ENCODE results near the gene SH3BP5L.
"Not testable (repeated sequence)": the region's sequence is repeated elsewhere in the genome, so short reads cannot be mapped to it uniquely, and the experiment has no call there.

Gene SH3BP5L

DNA sequence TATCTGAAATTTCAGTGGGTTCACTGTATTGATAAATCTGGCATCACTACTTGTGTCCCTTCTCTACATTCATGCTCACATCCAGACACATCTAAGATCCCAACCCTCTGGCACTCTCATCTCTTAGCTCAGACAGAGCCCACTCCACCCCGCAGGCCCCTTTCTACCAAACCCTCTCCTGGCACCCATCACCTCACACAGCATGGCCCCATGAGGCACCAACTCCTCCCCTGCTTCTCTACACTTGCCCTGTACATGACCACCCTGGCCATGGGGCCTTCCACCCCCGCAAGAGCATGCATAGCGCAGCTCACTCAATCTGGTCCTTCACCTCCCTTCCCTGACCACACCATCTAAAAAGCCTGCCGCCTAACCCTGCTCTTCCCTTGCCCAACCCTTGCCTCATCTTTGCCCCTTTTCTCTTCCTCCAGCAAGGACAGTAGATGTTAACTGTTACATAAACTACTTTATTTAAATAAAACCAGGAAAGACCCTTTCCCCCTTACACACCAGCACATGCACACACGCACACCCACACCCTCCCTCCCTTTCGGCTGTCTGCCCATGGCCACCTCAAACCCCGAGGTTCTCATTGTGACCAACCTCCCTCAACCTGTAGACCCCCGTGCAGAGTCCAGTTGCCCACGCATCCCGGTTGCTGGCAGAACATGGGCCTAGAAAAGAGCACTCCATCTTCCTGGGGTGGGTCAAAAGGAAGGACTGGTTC is 15.6 kb downstream of the SH3BP5L start:
- H3K4me3 Mint-ChIP-seq: no peak overlapping the region
- peak overlapping the region in 1 of 2 donors; percentile 44 for H3K27ac Mint-ChIP-seq
- DNase-seq (no peak), ATAC-seq (peak; percentile 26)
- no peaks in the 10 kb centered on the region for H3K9me3 Mint-ChIP-seq
- H3K27me3 Mint-ChIP-seq: no peaks in the 10 kb centered on the region
- peaks cover 3% of the 10 kb centered on the region for H3K4me1 Mint-ChIP-seq

DNA sequence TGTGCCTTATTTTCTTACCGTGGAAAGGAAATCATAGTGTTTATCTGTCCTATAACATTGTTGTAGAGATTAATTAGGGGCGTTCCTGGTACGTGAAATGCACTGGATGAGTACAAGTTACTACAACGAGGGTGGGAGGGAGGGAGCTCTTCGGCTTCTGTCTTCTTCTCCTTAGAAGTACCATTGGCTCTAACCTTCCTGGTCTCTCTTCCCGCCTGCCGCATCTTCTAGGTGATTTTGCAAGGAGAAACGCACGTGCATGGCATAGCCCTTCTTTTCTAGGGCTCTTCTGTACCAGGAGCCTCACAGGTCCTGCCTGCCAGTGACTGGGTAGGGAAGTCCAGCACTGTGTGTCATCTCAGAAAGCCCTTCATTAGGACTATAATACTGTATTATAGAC is 16.8 kb downstream of the SH3BP5L start:
- DNase-seq (no peak), ATAC-seq (no peak)
- Mint-ChIP-seq H3K4me3 (no peak overlapping the region), H3K4me1 (peaks cover 13% of the 10 kb centered on the region), H3K27me3 (no peaks in the 10 kb centered on the region), H3K9me3 (no peaks in the 10 kb centered on the region), H3K27ac (no peak overlapping the region)

DNA sequence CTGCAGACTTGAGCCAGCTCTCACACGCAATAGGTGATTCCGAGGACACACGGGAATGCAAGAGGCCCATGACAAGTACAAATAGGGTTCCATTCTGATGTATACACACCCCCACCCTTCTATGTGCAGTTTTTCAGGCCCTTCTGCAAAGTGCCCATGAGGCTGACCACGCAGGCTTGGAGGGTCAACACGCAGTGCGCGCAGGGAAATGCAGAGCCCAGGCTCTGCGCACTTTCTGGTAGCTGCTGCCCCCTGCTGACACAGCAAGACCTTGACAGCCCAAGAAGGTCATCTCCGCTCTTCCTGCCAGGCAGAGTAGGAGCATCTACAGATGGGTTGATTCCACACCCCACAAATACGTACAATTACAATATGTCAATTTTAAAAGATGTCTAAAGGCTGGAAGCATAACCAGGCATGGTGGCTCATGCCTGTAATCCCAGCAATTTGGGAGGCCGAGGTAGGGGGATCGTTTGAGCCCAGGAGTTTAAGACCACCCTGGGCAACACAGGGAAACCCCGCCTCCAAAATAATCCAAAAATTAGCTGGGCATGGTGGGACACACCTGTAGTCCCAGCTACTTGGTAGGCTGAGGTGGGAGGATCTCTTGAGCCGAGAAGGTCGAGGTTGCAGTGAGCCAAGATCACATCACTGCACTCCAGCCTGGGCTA is 18.5 kb downstream of the SH3BP5L start:
- peak; percentile 44 to 52 for DNase-seq
- no peaks in the 10 kb centered on the region for H3K9me3 Mint-ChIP-seq
- no peak overlapping the region for H3K27ac Mint-ChIP-seq
- peak; percentile 81 for ATAC-seq
- H3K4me1 Mint-ChIP-seq: peaks cover 13% of the 10 kb centered on the region
- H3K27me3 Mint-ChIP-seq: no peaks in the 10 kb centered on the region
- no peak overlapping the region for H3K4me3 Mint-ChIP-seq

DNA sequence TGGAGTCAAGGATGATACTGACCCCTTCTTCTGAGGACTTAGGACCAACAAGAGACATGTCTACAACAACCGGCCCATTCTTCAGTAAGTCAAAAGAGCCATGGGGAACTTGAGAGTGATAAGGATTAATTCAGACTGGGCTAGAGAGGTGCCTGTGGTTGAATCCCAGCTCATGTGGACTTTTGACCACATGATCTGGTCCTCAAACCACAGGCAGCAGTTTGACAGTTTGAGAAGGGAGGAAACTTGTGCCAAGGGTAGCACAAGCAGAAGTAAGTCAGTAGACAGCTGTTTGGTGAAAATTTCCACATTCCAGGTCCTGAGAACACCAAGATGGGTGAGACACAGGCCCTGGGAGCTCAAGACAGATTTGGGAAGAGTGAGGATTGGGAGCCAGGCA is 19.8 kb downstream of the SH3BP5L start:
- DNase-seq (no peak), ATAC-seq (no peak)
- Mint-ChIP-seq H3K4me3 (no peak overlapping the region), H3K4me1 (peaks cover 13% of the 10 kb centered on the region), H3K9me3 (no peaks in the 10 kb centered on the region), H3K27me3 (no peaks in the 10 kb centered on the region), H3K27ac (no peak overlapping the region)

DNA sequence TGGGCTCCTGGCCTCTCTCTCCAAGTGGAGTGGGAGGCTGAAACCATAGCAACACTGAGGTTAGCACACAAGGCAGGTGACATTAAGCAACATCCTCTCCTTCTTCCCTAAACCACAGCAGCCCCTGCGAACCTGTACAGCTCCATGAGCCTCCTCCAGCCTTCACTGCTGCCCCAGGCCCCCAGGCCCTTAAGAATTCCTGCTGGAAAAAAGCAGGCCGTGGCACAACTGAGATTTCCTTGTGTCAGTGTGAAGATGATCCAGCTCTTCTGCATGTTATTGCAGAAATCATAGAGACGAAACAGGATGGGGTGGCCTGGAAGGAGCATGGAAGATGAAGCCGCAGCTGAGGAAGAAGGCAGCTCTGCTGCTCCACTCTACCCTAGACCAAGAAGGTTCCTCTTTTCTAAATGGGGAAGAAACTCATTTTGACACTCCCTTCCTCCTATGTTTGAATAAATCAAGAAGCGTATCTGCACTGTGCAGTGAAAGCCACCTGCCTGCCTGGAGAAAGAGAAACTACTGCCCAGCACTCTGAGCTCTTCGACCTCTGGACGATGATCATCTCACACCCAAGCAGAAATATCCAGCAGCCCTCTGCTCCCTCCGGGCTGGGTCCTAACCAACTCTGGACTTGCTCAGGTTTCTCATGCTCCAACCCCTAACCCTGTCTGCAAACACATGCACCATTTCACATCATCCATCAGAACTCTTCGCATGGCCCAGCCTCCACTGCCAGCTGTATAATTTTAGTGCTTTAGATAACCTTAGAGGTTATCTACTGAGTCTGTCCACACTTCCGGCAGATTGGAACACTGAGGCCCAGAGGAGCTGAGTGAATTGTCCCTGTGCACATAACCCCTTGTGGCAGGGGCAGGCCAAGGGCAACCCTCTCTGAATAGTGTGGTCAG is 20.7 kb downstream of the SH3BP5L start:
- ATAC-seq (peak; percentile 17), DNase-seq (no peak)
- no peaks in the 10 kb centered on the region for H3K9me3 Mint-ChIP-seq
- H3K27me3 Mint-ChIP-seq: no peaks in the 10 kb centered on the region
- peak overlapping the region in 1 of 2 donors; percentile 16 for H3K27ac Mint-ChIP-seq
- peaks cover 13% of the 10 kb centered on the region for H3K4me1 Mint-ChIP-seq
- no peak overlapping the region for H3K4me3 Mint-ChIP-seq

DNA sequence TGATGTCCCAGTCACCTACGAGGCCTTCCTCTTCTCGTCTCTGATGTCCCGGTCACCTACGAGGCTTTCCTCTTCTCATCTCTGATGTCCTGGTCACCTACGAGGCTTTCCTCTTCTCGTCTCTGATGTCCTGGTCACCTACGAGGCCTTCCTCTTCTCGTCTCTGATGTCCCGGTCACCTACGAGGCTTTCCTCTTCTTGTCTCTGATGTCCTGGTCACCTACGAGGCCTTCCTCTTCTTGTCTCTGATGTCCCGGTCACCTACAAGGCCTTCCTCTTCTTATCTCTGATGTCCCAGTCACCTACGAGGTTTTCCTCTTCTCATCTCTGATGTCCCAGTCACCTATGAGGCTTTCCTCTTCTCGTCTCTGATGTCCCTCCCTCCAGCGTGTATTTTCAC is 22.2 kb downstream of the SH3BP5L start:
- H3K27me3 Mint-ChIP-seq, DNase-seq, H3K4me3 Mint-ChIP-seq, H3K9me3 Mint-ChIP-seq, ATAC-seq: not testable (repeated sequence)
- peaks cover 13% of the 10 kb centered on the region for H3K4me1 Mint-ChIP-seq
- peak overlapping the region in 1 of 2 donors; percentile 72 for H3K27ac Mint-ChIP-seq

DNA sequence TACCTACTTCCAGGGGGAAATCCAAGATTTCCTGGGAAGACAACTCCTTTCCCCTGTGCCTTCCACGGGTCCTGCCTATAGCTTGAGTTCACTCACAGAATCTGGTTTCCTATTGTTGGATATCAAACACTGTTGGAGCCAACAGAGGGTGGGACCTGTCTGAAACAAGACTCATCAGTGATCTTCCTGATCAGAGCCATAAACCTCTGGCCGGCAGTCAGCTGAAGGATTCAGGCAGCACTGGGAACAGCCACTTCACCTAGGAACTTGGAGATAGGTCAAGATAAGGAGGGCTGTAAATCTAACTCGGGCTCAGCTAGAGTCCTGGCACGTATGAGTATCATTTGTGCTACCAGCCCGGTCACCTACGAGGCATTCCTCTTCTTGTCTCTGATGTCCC is 23.3 kb downstream of the SH3BP5L start:
- ATAC-seq (no peak), DNase-seq (no peak)
- peaks cover 13% of the 10 kb centered on the region for H3K4me1 Mint-ChIP-seq
- H3K27ac Mint-ChIP-seq: no peak overlapping the region
- no peaks in the 10 kb centered on the region for H3K9me3 Mint-ChIP-seq
- H3K4me3 Mint-ChIP-seq: no peak overlapping the region
- H3K27me3 Mint-ChIP-seq: peaks cover 13% of the 10 kb centered on the region

DNA sequence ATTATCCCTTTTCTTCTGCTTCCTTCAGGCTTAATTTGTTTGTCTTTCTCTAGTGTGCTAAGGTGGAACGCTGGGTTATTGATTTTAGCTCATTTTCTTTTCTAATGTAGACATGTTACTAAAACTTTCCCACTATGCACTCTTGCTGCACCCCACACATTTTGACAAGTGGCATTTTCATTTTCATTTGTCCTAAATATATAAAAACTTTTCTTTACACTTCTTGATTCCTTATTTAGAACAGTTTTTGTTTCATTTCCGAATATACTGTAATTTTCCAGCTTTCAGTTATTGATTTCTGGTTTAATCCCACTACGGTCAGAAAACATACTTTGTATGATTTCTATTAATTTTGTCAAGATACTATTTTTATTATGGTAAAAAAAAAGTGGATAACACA is 25.3 kb downstream of the SH3BP5L start:
- peaks cover 13% of the 10 kb centered on the region for H3K4me1 Mint-ChIP-seq
- H3K4me3 Mint-ChIP-seq: no peak overlapping the region
- H3K9me3 Mint-ChIP-seq: peaks cover 0 to 9% of the 10 kb centered on the region in 2 donors
- ATAC-seq (no peak), DNase-seq (no peak)
- no peak overlapping the region for H3K27ac Mint-ChIP-seq
- peaks cover 22% of the 10 kb centered on the region for H3K27me3 Mint-ChIP-seq

DNA sequence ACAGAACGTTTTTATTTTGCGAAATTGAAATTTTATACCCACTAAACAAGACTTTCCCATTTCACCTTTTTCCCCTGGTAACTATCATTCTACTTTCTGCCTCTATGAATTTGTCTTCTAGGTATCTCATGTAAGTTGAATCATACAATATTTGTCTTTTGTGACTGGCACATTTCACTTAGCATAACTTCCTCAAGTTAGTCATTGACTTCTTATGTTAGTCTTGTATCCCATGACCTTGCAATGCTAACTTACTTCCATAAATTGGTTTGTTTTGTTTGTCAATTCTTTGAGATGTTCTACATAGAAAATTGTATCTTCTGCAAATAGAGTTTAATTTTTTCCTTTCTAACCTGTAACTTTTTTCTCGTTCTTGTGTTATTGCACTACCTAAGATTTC is 26.9 kb downstream of the SH3BP5L start:
- no peak overlapping the region for H3K27ac Mint-ChIP-seq
- H3K4me1 Mint-ChIP-seq: no peaks in the 10 kb centered on the region
- DNase-seq (no peak), ATAC-seq (no peak)
- peaks cover 8 to 17% of the 10 kb centered on the region in 2 donors for H3K9me3 Mint-ChIP-seq
- H3K27me3 Mint-ChIP-seq: peaks cover 22% of the 10 kb centered on the region
- no peak overlapping the region for H3K4me3 Mint-ChIP-seq

DNA sequence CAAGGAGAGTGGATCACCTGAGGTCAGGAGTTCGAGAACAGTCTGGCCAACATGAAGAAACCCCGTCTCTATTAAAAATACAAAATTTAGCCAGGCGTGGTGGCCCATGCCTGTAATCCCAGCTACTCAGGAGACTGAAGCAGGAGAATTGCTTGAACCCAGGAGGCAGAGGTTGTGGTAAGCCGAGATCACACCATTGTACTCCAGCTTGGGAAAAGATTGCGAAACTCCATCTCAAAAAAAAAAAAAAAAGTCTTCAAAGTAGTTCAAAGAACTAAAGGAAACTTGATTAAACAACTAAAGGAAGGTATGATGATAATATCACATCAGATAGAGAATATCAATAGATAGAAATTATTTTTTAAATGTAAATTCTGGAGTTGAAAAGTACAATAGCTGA is 31.1 kb downstream of the SH3BP5L start:
- Mint-ChIP-seq H3K9me3 (peaks cover 9 to 19% of the 10 kb centered on the region in 2 donors), H3K27me3 (peaks cover 22% of the 10 kb centered on the region)
- H3K4me3 Mint-ChIP-seq, DNase-seq, ATAC-seq, H3K4me1 Mint-ChIP-seq, H3K27ac Mint-ChIP-seq: not testable (repeated sequence)

DNA sequence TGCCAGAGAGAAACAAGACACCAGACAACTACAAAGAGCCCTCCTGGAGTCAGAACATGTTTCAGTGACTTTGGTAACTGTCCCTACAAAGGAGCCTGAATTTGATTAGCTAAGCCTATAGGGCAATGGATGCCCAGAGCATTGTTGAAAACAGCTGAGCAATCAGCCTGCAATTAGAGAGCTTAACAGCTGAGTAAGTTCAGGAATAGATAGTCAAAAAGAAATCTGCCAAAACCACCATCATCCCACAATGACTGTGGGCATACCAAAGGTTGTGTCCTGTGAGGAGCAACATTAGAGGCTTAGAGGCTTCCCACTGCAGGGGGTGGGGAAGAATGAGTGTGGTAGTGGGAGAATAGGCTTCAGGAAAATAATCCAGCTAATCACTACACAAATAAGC is 32.1 kb downstream of the SH3BP5L start:
- no peak overlapping the region for H3K27ac Mint-ChIP-seq
- no peaks in the 10 kb centered on the region for H3K4me1 Mint-ChIP-seq
- no peak overlapping the region for H3K4me3 Mint-ChIP-seq
- H3K27me3 Mint-ChIP-seq: peaks cover 20% of the 10 kb centered on the region
- DNase-seq: peak in 1 of 2 donors; percentile 28
- peaks cover 9 to 19% of the 10 kb centered on the region in 2 donors for H3K9me3 Mint-ChIP-seq
- ATAC-seq: peak; percentile 95

DNA sequence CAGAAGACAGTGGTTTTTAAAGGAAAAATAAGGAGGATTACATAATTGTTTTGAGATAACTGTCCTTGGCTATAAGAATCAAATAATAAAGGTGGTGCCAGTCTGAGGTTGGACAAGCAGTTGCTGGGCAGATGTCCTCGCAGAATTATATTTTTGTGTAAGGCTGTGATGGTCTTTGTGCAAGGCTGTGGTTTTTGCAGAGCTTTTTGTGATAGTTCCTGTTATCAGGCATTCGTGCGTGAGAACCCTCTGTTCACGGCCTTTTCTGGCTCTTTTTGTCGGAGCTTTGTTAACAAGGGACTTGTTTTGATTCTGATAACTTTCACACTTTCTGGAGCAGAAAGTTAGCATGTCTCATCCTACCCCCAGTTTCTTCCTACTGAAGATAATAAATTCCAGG is 33.4 kb downstream of the SH3BP5L start:
- DNase-seq (no peak), ATAC-seq (no peak)
- H3K27ac Mint-ChIP-seq: no peak overlapping the region
- no peak overlapping the region for H3K4me3 Mint-ChIP-seq
- peaks cover 7% of the 10 kb centered on the region for H3K27me3 Mint-ChIP-seq
- H3K9me3 Mint-ChIP-seq: peaks cover 9 to 19% of the 10 kb centered on the region in 2 donors
- no peaks in the 10 kb centered on the region for H3K4me1 Mint-ChIP-seq

DNA sequence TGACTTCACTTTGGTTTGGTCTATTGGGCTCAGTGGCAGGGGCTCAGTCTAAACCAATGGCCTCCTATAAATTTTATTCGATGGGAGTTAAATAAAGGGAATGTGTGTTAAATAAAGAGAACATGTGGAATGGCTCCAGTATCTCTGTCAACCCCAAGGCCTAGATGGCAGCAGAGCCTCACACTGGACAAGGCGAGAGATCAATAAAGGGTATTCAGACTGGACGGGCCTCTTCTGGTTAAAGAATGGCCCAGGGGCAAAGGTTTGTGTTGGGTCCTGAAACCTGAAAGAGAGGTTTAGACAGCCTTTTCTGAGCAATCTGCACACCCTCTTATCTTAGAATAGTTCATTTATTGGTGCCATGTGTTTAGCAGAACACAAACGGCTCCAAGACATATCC is 34.7 kb downstream of the SH3BP5L start:
- H3K4me3 Mint-ChIP-seq: no peak overlapping the region
- peaks cover 9 to 15% of the 10 kb centered on the region in 2 donors for H3K9me3 Mint-ChIP-seq
- H3K27ac Mint-ChIP-seq: no peak overlapping the region
- no peak for DNase-seq
- H3K4me1 Mint-ChIP-seq: no peaks in the 10 kb centered on the region
- no peaks in the 10 kb centered on the region for H3K27me3 Mint-ChIP-seq
- ATAC-seq: no peak

DNA sequence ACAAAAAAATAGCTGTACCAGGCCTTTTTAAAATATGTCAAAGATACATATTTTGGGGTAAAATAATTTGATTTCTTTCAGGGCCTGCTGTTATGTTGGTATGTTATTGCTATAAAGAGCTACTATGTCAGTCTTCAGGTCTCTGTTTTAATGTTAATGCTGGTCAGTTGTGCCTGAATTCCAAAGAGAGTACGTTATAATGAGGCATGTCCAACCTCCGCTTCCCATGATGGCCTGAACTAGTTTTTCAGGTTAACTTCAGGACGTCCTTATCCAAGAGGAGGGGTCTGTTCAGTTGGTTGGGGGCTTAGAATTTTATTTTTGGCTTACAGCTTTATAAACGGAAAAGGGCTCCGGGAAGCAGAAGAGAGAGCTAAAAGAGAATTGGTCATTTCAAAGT is 35.3 kb downstream of the SH3BP5L start:
- DNase-seq (no peak), ATAC-seq (no peak)
- H3K9me3 Mint-ChIP-seq: peaks cover 9 to 10% of the 10 kb centered on the region in 2 donors
- H3K27ac Mint-ChIP-seq: no peak overlapping the region
- H3K27me3 Mint-ChIP-seq: no peaks in the 10 kb centered on the region
- no peak overlapping the region for H3K4me3 Mint-ChIP-seq
- H3K4me1 Mint-ChIP-seq: no peaks in the 10 kb centered on the region

DNA sequence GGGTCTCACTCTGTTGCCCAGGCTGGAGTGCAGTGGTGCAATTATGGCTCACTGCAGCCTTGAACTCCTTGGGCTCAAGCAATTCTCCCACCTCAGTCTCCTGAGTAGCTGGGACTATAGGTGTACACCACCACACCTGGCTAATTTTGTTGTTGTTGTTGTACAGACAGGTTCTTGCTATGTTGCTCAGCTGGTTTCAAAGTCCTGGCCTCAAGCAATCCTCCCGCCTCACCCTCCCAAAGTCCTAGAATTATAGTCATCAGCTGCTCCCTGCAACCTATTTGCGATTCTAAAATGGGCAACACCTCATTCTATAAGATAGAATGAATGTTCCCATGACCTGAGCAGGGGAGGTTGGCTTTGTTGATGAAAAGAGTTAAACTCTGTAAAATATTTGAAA is 36.4 kb downstream of the SH3BP5L start:
- not testable (repeated sequence) for H3K4me3 Mint-ChIP-seq, DNase-seq, H3K27me3 Mint-ChIP-seq, ATAC-seq, H3K27ac Mint-ChIP-seq, H3K4me1 Mint-ChIP-seq, H3K9me3 Mint-ChIP-seq

DNA sequence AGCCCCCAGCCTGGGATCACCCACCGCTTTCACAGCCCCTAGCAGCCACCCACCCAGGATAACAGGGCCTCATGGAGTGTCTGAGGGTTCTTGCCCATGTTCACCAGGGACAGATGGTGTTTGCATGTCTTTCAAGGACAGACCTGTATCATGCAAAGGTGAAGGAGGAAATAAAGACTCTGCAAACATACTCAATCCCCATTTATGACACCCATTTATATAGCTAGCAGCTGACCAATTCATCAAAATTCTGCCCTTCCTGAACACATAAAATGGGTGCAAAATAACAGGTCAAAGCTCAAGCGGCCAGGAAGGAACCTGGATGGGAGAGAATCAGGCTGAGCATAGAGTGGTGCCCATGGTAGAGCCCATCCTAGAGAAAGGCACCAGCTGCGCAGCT is 37.4 kb downstream of the SH3BP5L start:
- ATAC-seq: no peak
- Mint-ChIP-seq H3K27ac (no peak overlapping the region), H3K27me3 (no peaks in the 10 kb centered on the region), H3K4me3 (no peak overlapping the region), H3K9me3 (no peaks in the 10 kb centered on the region), H3K4me1 (no peaks in the 10 kb centered on the region)
- no peak for DNase-seq

Measured in stimulated activated naive CD8-positive, alpha-beta T cell treated with anti-CD3 and anti-CD28 coated beads, Interleukin-15, amount 100 ng/mL, for 72 hours (primary cell).